IPS DF 19.7 (cell line): ENCODE results near the gene CXCL12.
A peak's percentile ranks its signal among the peaks of the same experiment; 100 is the strongest.

Experiments used
- DNase-seq: peaks from one replicate; pipeline ENCODE4 v3.0.0-alpha.2; 2013; ENCODE audit warnings: low read depth, low spot score

The CXCL12 gene

GRCh38 chr10:44385026-44385695, at the start of gene CXCL12:
TSS of gene CXCL12 (minus strand) at chr10:44385097. CDS start at chr10:44385005, 92 bp downstream.
- no peak for DNase-seq

- DNase-seq: no peak
These were observed 42.6 kb upstream of the CXCL12 start for GRCh38 chr10:44427479-44427878.

GRCh38 chr10:44427037-44427436, 42.1 kb upstream of the CXCL12 start:
- no peak for DNase-seq

- DNase-seq: no peak
These were observed 41.5 kb upstream of the CXCL12 start for GRCh38 chr10:44426247-44427034.

GRCh38 chr10:44425466-44425865, 40.6 kb upstream of the CXCL12 start:
- no peak for DNase-seq

GRCh38 chr10:44424957-44425356, 40.1 kb upstream of the CXCL12 start:
- DNase-seq: no peak

- no peak for DNase-seq
These were observed 39.4 kb upstream of the CXCL12 start for GRCh38 chr10:44424298-44424697.

GRCh38 chr10:44422570-44423101, 37.7 kb upstream of the CXCL12 start:
- no peak for DNase-seq

- DNase-seq: no peak
These were observed 37.3 kb upstream of the CXCL12 start for GRCh38 chr10:44422153-44422552.

- DNase-seq: no peak
These were observed 35.1 kb upstream of the CXCL12 start for GRCh38 chr10:44419790-44420549.

- no peak for DNase-seq
These were observed 33.7 kb upstream of the CXCL12 start for GRCh38 chr10:44418637-44419036.

GRCh38 chr10:44417761-44418160, 32.9 kb upstream of the CXCL12 start:
- DNase-seq: no peak

- no peak for DNase-seq
These were observed 32.0 kb upstream of the CXCL12 start for GRCh38 chr10:44416936-44417335.

GRCh38 chr10:44416021-44416771, 31.3 kb upstream of the CXCL12 start:
- DNase-seq: no peak

- no peak for DNase-seq
These were observed 30.2 kb upstream of the CXCL12 start for GRCh38 chr10:44415121-44415520.

- no peak for DNase-seq
These were observed 28.5 kb upstream of the CXCL12 start for GRCh38 chr10:44413416-44413815.

GRCh38 chr10:44411251-44411650, 26.4 kb upstream of the CXCL12 start:
- no peak for DNase-seq

GRCh38 chr10:44404741-44405437, 20.0 kb upstream of the CXCL12 start:
- no peak for DNase-seq

- DNase-seq: no peak
These were observed 17.7 kb upstream of the CXCL12 start for GRCh38 chr10:44402465-44403195.

GRCh38 chr10:44400541-44400940, 15.6 kb upstream of the CXCL12 start:
- peak; percentile 73 for DNase-seq
